ENCODE measurements around the gene ACTN2.
A peak's percentile ranks its signal among the peaks of the same experiment; 100 is the strongest.

Gene ACTN2

DNA sequence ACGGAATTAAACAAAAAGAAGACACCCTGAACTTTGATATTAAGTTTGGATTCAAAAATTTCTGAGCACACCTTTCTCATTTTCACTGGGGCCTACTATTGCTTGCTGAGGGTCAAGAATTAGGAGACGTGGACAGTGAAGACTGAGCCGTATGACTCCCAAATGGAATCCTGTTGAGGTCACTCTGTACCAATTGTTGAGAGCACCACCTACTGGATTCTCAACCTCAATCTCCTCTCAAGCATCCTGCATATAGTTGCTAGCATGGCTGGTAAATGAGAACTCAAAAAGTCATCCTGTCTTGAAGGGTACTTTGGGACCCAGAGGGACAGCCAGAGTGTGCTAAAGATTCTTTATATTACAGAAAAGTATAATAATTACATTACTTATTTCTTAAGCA, 88.6 kb downstream of the ACTN2 start:
- peak; percentile 35 for DNase-seq (ENCODE audit: low spot score)

- no peak for DNase-seq (ENCODE audit: low spot score)
These were observed 93.0 kb downstream of the ACTN2 start for GRCh38 chr1:236779312-236779711.

GRCh38 chr1:236785477-236785876, 99.2 kb downstream of the ACTN2 start:
- no peak for DNase-seq (ENCODE audit: low spot score)

DNA sequence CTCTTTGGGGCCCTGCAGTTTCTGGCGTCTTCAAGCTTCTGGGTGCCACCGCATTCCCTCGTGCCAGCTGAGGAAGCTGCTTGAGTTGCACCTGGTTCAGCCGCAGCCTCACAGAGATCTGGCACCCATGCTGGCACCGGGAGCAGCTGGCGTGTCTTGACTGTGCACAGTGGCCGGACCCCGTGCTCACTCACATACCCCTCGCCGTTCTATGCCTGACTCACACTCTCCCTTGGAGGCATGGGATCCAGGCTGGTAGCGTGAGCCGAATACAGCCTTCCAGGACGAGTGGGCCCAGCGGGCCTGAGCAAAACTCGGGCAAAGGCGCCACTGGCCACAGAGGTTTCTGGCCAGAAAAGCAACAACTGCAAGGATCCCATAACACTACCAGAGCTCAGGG, 100.2 kb downstream of the ACTN2 start:
- no peak for DNase-seq (ENCODE audit: low spot score)

DNA sequence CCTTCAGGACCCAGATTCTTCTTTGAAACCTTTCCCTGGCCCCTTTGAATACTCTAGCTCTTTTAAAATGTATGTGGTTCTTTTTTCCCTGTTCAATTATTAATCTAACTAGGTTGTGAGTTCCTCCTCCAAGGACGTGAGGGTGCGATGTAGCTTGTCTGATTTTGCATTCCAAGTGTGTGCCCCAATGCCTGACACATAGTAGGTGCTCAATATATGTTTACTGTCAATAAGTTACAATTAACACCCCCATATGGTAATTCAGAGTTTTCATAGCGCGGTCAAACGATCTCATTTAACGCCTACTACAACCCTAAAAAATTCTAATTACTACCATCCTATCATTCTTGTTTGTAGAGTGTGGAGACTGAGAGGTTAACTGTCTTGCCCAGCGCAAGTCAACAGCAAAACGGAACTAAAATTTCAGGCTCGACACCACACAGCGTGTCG, 108.3 kb downstream of the ACTN2 start:
- no peak for DNase-seq (ENCODE audit: low spot score)

DNA sequence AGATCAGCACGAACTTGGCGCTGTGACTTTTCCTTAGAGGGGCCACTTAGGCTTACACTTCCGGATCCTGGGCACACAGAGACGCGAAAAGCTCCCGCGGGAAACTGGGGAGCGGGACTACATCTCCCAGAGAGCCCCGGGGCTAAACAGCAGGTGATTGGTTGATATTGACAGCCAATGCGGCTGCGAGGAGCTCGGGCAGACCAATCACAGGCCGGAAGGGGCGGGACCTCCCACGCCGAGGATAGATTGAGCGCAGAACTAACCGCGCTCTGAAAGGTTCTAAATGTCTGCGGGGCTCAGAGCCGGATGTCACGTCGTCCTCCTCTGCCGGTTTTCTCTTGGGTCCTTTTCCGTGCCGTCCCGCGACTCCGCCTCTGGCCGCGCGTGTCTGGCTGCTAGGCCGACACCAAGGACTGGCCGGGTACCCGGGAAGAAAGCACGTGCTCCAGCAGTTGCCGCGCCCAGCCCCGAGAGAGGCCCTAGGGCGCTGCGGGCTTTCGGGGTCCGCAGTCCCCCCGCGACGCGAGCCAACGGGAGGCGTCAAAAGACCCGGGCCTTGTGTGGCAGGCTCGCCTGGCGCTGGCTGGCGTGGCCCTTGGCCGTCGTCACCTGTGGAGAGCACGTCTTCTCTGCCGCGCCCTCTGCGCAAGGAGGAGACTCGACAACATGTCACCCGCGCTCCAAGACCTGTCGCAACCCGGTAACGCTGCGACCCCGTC, 108.9 kb downstream of the ACTN2 start, which contains the start of gene MTR:
Gene MTR (plus strand): TSS at position 258 of the 722 bp plus-strand sequence. CDS start 412 bp downstream, at position 670.
- peak; percentile 99 for DNase-seq (ENCODE audit: low spot score)

DNA sequence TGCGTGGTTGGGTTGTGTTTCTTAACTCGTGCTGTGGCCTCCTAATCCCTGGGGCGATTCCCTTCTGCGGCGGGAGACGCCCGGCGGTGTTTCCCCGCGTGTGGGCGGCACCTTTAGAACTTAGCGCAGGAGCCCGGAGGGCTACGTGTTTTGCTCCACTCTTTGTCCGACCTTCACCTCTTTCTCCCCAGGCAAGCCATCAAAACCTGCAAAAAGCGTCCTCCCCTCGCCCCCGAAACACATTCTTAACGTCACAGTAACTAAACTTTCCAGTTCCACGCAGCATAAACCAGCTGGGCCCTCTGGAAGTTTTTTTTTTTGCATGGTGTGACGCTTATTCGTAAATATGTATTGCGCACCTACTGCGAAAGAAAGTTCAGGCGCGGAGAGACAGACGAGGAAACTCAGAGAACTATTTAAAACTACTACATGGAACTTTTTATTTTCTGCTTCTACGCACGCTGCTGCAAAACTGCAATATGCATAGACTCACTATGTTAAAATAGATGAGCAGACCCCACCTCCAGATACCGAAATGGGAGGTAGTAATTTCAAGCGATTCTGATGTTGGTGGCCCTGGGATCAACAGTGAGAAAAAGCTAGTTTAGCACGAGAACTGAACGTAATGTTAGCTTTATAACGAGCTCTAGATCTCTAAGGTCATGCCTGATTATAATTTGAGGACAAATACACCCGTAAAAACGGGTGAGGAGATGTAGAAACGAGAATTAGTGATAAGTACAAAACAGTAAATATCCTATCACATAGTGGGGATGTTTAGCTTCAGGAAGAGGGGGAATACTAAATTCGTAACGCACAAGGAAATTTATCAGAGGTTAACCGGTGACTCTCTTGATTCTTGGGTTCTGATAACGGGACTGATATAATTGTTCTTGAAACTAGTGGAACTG, 109.7 kb downstream of the ACTN2 start:
- DNase-seq (ENCODE audit: low spot score): peak; percentile 21

GRCh38 chr1:236799001-236799400, 112.7 kb downstream of the ACTN2 start:
- DNase-seq (ENCODE audit: low spot score): no peak

DNA sequence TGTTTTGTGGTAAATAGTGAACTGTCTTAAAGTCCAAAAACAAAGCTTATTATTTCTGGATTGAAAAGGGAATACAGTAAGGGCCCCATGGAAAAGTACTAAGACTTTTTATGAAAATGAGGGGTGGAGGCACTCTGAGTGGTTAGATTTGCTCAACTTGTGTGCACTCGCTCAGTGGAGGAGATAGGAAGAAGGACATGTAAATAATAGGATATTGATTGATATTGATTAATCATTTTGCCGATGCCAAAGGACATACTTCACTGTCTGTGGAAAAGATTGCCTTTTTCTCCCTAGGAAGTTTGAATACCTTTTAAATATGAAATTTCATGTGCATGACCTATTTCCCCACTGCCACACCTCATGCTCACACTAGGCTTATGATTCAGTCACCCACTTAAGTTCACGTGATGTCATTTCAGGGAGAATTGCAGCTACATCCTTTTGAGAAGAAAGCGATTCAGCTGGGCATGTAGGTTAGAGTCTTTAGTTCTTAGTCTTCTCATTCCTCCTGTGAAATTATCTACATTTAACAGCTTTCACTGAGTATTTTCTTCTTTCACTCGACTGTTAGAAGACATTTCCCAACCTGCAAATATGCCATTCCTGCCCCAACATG, 113.8 kb downstream of the ACTN2 start:
- DNase-seq (ENCODE audit: low spot score): no peak

- no peak for DNase-seq (ENCODE audit: low spot score)
These were observed 114.3 kb downstream of the ACTN2 start for GRCh38 chr1:236800623-236801022.

GRCh38 chr1:236802264-236802663, 116.0 kb downstream of the ACTN2 start:
- DNase-seq (ENCODE audit: low spot score): no peak

GRCh38 chr1:236806634-236807033, 120.3 kb downstream of the ACTN2 start:
- DNase-seq (ENCODE audit: low spot score): no peak

DNA sequence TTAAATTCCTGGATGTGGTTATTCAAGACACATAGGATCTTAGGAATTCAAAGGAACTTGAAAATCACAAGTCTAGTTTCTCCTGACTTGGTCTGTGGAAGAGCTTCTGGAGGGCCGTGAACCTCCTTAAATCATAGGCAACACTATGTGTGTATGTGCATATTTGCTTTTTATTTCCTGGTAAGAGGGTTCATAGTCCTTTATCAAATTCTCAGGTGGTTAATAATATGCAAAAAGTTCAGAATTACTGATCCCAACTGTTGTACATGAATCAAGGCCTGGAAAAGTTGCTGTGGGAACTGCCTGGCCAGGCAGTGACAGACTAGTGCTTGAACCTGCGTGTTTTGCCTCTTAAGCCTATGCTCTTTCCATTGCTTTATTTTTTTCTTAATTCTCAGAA, 121.7 kb downstream of the ACTN2 start:
- DNase-seq (ENCODE audit: low spot score): no peak

GRCh38 chr1:236808564-236809130, 122.3 kb downstream of the ACTN2 start:
- DNase-seq (ENCODE audit: low spot score): no peak

DNA sequence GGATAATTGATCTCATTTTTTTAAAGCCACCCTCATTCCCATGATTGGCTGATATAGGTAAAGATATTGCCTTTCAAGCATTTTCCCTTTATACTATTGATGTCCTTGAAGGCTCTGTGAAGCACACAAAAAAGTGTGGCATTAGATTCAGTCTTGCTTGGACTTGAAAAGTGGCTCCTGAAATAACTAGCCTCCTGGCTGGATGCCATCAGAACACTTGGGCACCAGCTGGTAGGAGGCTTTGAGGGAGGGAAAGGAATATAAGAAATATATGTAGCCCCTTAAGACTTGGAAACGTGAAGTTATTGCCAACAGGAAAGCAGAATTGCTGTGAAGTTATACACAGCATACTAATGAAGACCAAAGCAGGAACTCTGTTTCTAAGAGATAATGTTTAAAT, 122.8 kb downstream of the ACTN2 start:
- no peak for DNase-seq (ENCODE audit: low spot score)

DNA sequence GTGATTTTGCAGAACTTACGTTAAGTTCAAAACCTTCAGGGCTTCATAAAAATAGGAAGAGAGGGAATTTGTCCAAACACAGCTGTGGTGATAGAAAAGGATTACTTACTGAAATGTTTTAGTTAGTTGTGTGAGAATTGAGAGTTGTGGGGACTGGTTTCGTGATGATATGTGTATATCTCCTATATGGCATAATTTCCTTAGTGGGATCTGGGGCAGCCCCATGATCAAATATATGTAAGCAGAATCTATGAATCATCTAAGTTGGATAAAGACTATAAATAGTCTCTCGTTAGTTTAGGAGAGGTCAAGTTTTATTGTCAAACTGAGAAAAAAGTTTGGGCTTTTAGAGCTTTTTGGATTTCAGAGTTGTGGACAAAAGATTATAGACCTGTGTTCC, 123.7 kb downstream of the ACTN2 start:
- no peak for DNase-seq (ENCODE audit: low spot score)

GRCh38 chr1:236812334-236813030, 126.2 kb downstream of the ACTN2 start:
- no peak for DNase-seq (ENCODE audit: low spot score)

Data from AG08396 (cell line).